Ishikawa (cell line): ENCODE measurements around the gene ARHGEF1.

Experiments used
- CEBPB ChIP-seq: IDR thresholded peaks from 2 replicates; pipeline ENCODE4 v1.6.1; 2012
- CREB1 ChIP-seq: IDR thresholded peaks from 2 replicates; pipeline ENCODE4 v1.6.1; 2012; ENCODE audit warnings: low read depth
- EGR1 ChIP-seq: IDR thresholded peaks from 2 replicates; pipeline ENCODE4 v1.6.1; 2012
- EP300 ChIP-seq: IDR thresholded peaks from 2 replicates; pipeline ENCODE4 v1.6.1; 2012; ENCODE audit warnings: borderline replicate concordance
- FOXM1 ChIP-seq: IDR thresholded peaks from 2 replicates; pipeline ENCODE4 v1.6.1; 2012; ENCODE audit warnings: low read depth, borderline replicate concordance
- NFIC ChIP-seq: IDR thresholded peaks from 2 replicates; pipeline ENCODE4 v1.6.1; 2012
- RAD21 ChIP-seq: IDR thresholded peaks from 2 replicates; pipeline ENCODE4 v1.6.1; 2012; ENCODE audit warnings: low read depth
- TAF1 ChIP-seq: IDR thresholded peaks from 2 replicates; pipeline ENCODE4 v1.6.1; 2012; ENCODE audit warnings: low read depth, mild to moderate bottlenecking
- TCF12 ChIP-seq: IDR thresholded peaks from 2 replicates; pipeline ENCODE4 v1.6.1; 2012; ENCODE audit warnings: low read depth
- TEAD4 ChIP-seq: IDR thresholded peaks from 2 replicates; pipeline ENCODE4 v1.6.1; 2012
- YY1 ChIP-seq: IDR thresholded peaks from 2 replicates; pipeline ENCODE4 v1.6.1; 2012; ENCODE audit warnings: low read depth
- ZBTB7A ChIP-seq: IDR thresholded peaks from 2 replicates; pipeline ENCODE4 v1.6.1; 2012; ENCODE audit warnings: low read depth
- TF ChIP-seq, protein P1 (sequence below): IDR thresholded peaks from 2 replicates; pipeline ENCODE4 v1.6.1; 2012; ENCODE audit warnings: low read depth, mild to moderate bottlenecking
- TF ChIP-seq, protein P2 (sequence below): IDR thresholded peaks from 2 replicates; pipeline ENCODE4 v1.6.1; 2012
- TF ChIP-seq, protein P3 (sequence below): IDR thresholded peaks from 2 replicates; pipeline ENCODE4 v1.6.1; 2012

Gene ARHGEF1

DNA sequence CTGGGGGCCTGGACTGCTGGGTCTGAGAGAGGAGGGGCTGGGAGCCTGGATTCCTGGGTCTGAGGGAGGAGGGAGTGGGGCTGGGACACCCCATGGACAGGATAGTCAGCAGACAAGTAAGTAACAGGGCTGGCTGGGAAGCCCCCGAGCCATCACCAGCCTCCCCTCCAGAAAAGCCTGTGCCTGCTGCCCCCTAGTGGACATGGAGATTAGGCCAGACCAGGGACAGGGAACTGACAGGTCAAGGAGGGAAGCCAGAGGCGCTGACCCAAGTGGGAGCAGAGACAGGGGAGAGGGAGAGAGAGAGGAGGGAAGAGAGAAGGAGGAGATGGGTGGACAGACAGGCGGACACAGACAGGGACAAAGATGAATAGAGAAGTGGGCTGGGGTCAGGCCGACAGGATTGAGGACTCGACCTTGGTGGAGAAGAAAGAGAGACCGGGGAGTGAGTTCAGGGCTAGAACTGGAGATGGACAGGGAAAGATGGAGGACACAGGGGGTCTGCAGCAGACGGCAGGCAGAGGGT, 51.9 kb downstream of the ARHGEF1 start:
- TF ChIP-seq EP300: no peak
- peak; percentile 67 for TF ChIP-seq RAD21
- no peak for TF ChIP-seq CEBPB
- TF ChIP-seq ZBTB7A: no peak
- no peak for TF ChIP-seq NFIC
- TF ChIP-seq, protein P1, sequence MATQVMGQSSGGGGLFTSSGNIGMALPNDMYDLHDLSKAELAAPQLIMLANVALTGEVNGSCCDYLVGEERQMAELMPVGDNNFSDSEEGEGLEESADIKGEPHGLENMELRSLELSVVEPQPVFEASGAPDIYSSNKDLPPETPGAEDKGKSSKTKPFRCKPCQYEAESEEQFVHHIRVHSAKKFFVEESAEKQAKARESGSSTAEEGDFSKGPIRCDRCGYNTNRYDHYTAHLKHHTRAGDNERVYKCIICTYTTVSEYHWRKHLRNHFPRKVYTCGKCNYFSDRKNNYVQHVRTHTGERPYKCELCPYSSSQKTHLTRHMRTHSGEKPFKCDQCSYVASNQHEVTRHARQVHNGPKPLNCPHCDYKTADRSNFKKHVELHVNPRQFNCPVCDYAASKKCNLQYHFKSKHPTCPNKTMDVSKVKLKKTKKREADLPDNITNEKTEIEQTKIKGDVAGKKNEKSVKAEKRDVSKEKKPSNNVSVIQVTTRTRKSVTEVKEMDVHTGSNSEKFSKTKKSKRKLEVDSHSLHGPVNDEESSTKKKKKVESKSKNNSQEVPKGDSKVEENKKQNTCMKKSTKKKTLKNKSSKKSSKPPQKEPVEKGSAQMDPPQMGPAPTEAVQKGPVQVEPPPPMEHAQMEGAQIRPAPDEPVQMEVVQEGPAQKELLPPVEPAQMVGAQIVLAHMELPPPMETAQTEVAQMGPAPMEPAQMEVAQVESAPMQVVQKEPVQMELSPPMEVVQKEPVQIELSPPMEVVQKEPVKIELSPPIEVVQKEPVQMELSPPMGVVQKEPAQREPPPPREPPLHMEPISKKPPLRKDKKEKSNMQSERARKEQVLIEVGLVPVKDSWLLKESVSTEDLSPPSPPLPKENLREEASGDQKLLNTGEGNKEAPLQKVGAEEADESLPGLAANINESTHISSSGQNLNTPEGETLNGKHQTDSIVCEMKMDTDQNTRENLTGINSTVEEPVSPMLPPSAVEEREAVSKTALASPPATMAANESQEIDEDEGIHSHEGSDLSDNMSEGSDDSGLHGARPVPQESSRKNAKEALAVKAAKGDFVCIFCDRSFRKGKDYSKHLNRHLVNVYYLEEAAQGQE: no peak

DNA sequence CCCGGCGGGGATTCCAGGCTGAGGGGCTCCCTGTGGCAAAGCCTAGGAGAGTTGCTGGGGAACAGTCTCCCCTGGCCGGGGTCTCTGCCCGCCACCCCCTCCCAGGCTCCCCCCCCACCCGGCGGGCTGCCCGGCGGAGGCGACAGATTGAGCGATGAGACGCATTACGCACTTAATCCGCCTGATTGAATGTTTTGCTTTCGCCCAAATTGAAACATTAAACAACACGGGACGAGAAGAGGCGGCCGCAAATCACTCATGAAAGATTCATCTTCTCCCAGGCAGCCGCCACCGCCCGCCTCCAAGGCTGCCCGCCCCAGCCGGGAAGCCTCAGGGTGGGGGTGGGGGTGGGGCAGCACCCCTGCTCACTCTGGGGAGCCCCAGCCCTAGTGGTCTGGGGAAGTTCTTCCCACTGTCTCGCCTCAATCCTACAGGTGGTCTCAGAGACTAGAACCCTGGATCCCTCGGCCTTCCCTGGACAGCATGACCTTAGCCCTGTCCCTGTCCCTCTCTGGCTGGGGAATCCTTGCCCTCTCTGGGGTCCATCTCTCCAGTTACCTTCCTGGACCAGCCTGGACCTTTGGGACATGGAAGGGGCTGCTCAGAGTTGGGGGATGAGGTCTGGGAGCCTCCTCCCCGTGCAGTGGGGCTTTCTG, 52.9 kb downstream of the ARHGEF1 start:
- TF ChIP-seq CEBPB: no peak
- TF ChIP-seq, protein P2, sequence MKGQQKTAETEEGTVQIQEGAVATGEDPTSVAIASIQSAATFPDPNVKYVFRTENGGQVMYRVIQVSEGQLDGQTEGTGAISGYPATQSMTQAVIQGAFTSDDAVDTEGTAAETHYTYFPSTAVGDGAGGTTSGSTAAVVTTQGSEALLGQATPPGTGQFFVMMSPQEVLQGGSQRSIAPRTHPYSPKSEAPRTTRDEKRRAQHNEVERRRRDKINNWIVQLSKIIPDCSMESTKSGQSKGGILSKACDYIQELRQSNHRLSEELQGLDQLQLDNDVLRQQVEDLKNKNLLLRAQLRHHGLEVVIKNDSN: no peak
- TF ChIP-seq TEAD4: no peak
- TF ChIP-seq CREB1: no peak

DNA sequence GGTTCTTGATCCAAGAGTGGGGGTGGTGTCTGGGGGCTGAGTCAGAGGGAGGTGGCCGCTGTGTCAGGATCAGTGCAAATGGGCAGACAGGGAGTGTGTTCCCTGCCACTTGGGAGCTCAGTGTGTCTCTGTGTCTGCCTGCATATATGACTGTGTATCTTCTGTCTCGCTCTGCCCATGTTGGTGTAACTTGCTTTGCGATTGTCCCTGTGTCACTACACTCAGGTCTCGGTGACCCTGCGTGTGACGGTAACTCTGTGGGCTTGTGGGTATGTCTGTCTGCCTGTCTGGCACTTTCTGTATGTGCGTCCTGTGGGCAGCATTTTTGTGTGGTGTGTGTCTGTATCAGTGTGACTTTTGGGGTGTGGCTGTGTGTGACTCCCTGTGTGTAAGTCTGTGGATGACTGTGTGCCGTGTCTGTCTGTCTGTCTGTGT, 53.4 kb downstream of the ARHGEF1 start:
- TF ChIP-seq TEAD4 (no peak), NFIC (no peak), EP300 (no peak), CEBPB (no peak), TCF12 (no peak), CREB1 (no peak), TAF1 (no peak)
- TF ChIP-seq, protein P2: no peak
- TF ChIP-seq, protein P3, sequence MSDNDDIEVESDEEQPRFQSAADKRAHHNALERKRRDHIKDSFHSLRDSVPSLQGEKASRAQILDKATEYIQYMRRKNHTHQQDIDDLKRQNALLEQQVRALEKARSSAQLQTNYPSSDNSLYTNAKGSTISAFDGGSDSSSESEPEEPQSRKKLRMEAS: no peak

DNA sequence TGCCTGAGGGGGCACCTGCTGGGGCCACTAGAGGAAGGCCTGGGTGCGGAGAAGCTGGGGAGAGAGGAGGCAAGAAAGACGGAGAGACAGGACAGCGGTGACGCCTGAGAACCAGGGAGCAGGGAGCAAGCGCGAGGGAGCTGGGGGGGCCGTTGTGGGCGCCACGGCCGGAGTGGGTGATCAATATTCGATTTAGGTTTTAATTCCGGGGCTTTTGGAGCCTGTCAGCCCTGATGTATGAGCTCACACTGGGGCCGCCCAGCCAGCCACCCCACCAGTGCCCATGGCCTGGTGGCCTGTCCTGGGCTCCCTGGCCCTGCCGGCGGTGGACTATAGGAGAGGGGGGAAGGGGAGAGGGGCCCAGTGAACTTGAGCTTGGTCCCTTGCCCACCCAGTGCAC, 54.0 kb downstream of the ARHGEF1 start:
- TF ChIP-seq, protein P1: no peak
- TF ChIP-seq NFIC (no peak), CREB1 (no peak), YY1 (no peak)
- TF ChIP-seq, protein P3: no peak

DNA sequence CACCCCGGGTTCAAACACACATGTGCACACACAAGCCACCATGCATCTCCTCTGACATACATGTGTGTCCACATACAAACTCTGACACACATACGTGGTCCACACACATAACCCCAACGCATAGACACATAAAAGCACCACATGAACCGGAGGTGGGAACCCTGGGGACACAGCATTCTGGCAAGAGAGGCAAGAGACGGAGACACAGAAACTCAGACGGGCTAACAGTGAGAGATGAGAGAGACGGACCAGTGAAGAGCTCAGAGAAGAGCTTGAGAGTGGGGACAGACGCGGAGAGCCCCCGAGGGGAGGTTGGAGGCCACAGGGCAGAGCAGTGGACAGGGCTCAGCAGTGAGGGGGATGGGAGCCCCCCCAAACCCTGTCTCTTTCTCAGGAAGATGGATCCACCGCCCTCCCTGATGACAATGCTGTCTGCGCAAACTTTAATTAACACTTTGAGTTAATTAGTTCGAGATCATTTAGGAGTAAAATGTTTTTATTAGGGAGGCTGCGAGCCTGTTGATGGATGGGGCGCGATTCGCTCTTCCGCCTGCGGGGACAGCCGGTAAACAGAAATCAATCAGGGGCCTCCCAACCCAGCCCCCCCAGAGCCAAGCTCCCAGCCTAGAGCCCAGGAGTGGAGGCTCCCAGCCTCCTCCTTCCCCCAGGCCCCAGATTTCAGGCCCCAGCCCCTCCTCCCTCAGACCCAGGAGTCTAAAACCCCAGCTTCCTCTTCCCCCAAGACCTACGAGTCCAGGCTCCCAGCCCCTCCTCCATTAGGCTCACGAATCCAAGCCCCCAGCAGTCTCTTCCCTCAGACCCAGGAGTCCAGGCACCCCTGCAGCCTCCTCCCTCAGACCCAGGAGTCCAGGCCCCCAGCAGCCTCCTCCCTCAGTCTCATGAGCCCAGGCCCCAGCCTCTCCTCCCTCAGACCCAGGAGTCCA, 54.8 kb downstream of the ARHGEF1 start:
- no peak for TF ChIP-seq TEAD4
- TF ChIP-seq FOXM1: no peak
- no peak for TF ChIP-seq CREB1
- TF ChIP-seq NFIC: no peak
- TF ChIP-seq, protein P2: no peak
- no peak for TF ChIP-seq EGR1
- no peak for TF ChIP-seq TCF12
- TF ChIP-seq, protein P1: no peak
- TF ChIP-seq EP300: no peak
- no peak for TF ChIP-seq TAF1
- TF ChIP-seq, protein P3: no peak
- no peak for TF ChIP-seq ZBTB7A
- TF ChIP-seq RAD21: no peak
- TF ChIP-seq CEBPB: no peak
- no peak for TF ChIP-seq YY1
